Right lobe of liver (tissue), 4 donors: ENCODE measurements around the gene TYSND1.

Experiments
- CTCF ChIP-seq, 4 donors: fragments of 200-600 bp in 3 of 4; fragments of 450-650 bp in 1 of 4; IDR thresholded peaks; one replicate each; pipeline versions ENCODE4 v1.5.1 to v1.8.0; 2016 to 2022; ENCODE audit warnings: antibody characterized with exemption in 4 of 4, mild to moderate bottlenecking in 2 of 4
- POLR2A ChIP-seq: fragments of 450-650 bp; IDR thresholded peaks from one replicate; pipeline ENCODE4 v1.6.1; 2017; ENCODE audit warnings: antibody characterized with exemption, mild to moderate bottlenecking
- donor health status: DM: no; HTN: no; CAD: no.
- donor health status: DM: no; HTN: no; CAD: no.
- donor health status: DM: no; HTN: yes; CAD: no.

GRCh38 chr10:70169011-70169410, 22.5 kb upstream of the TYSND1 start:
- no peak for TF ChIP-seq CTCF (IDR thresholded peaks at IDR 0.05)
- no peak for TF ChIP-seq POLR2A
